ENCODE data around the gene ADAT1. TPM values are rescaled to one million over a fixed set of nuclear protein-coding genes. Genes with fewer than 3 reads are reported as not detected.
A peak's percentile ranks its signal among the peaks of the same experiment; 100 is the strongest.

The ADAT1 gene
- polyA plus RNA-seq, 1 of the 3 experiments (the other 2 are of a cell fraction) = 51.1 TPM

GRCh38 chr16:75550211-75550662 is 72.8 kb downstream of the ADAT1 start:
- Histone ChIP-seq H3F3A (replicated peaks; ENCODE audit: insufficient read depth) (peaks cover 6% of the 10 kb centered on the region), H3K9me3 (no peaks in the 10 kb centered on the region), H4K20me1 (ENCODE audit: insufficient read depth) (no peaks in the 10 kb centered on the region), H3K27ac (ENCODE audit: low read depth in 2 of 2, low read length in 1 of 2) (no peak overlapping the region), H3K9me2 (no peaks in the 10 kb centered on the region), H3K27me3 (ENCODE audit: insufficient read depth) (no peaks in the 10 kb centered on the region), H3K4me3 (ENCODE audit: low read depth in 2 of 2, low read length in 1 of 2) (no peak overlapping the region), H3K4me2 (no peak overlapping the region), H2AFZ (ENCODE audit: low read depth) (no peak overlapping the region), H3K79me2 (ENCODE audit: insufficient read depth) (peaks cover 8% of the 10 kb centered on the region; the same call in 1 of the 2 replicates), H3K4me1 (ENCODE audit: control insufficient read depth in 1 of 2, insufficient read depth in 2 of 2, low read depth in 1 of 2, low read length in 1 of 2) (no peaks in the 10 kb centered on the region; a peak in 1 of 4 replicates), H3K9ac (no peak overlapping the region), H3K36me3 (replicated peaks in 1 of 2; ENCODE audit: control insufficient read depth in 1 of 2, insufficient read depth in 2 of 2, low read length in 1 of 2) (no peaks in the 10 kb centered on the region)
- ChIA-PET CTCF (interaction anchor here (0.7 to 3.4 kb wide), 10 partner anchors 9 to 85 kb away, joined by 3 to 17 read pairs (median 4); partner anchors contain the start of genes CHST5 and GABARAPL2), POLR2A (no interaction called here)
- DNase-seq = no peak
- 96% methylated on average over 5 of the region's 7 CpGs for WGBS (ENCODE audit: low lambda C conversion rate)
- peak; percentile 35; the same call in 1 of the 2 replicates for TF ChIP-seq SMC3 (IDR thresholded peaks at IDR 0.05; ENCODE audit: low read depth, low read length)
- TF ChIP-seq IRF3 (IDR thresholded peaks at IDR 0.05; ENCODE audit: low read depth, low read length) = no peak
- peak; percentile 51 for TF ChIP-seq RAD21 (IDR thresholded peaks at IDR 0.05; ENCODE audit: low read length)
- TF ChIP-seq TAF1 (IDR thresholded peaks at IDR 0.05; ENCODE audit: borderline replicate concordance, low read depth, low read length) = no peak
- TF ChIP-seq CTCF (IDR thresholded peaks at IDR 0.05) = peak; percentile 45; the same call in 1 of the 2 replicates
- TF ChIP-seq MEF2A (IDR thresholded peaks at IDR 0.05; ENCODE audit: borderline replicate concordance, low read depth) = no peak
- TF ChIP-seq GABPA (IDR thresholded peaks at IDR 0.05; ENCODE audit: low read depth) = no peak
- no peak for TF ChIP-seq JUND (IDR thresholded peaks at IDR 0.05)
- TF ChIP-seq FOXM1 (IDR thresholded peaks at IDR 0.05; ENCODE audit: low read depth) = no peak
- no peak for TF ChIP-seq NFIC (IDR thresholded peaks at IDR 0.05; ENCODE audit: borderline replicate concordance)
- TF ChIP-seq USF2 (IDR thresholded peaks at IDR 0.05; ENCODE audit: borderline replicate concordance, low read depth, low read length) = no peak
- TF ChIP-seq ZBTB33 (IDR thresholded peaks at IDR 0.05; ENCODE audit: borderline replicate concordance, low read depth) = no peak
- no peak for TF ChIP-seq GATA2 (CRISPR knock-in tag; IDR thresholded peaks at IDR 0.05)
- TF ChIP-seq ELF1 (IDR thresholded peaks at IDR 0.05) = no peak
- TF ChIP-seq MAX (IDR thresholded peaks at IDR 0.05; ENCODE audit: low read depth) = no peak
- no peak for TF ChIP-seq RXRA (IDR thresholded peaks at IDR 0.05; ENCODE audit: borderline replicate concordance, low read depth)
- no peak for TF ChIP-seq TCF12 (IDR thresholded peaks at IDR 0.05)
- no peak for TF ChIP-seq REST (IDR thresholded peaks at IDR 0.05; ENCODE audit: low read depth, low read length)
- TF ChIP-seq EP300 (IDR thresholded peaks at IDR 0.05; ENCODE audit: borderline replicate concordance in 1 of 2, low read depth in 1 of 2, low read length in 1 of 2) = no peak
- TF ChIP-seq RFX5 (IDR thresholded peaks at IDR 0.05; ENCODE audit: low read length) = no peak
- no peak for TF ChIP-seq NRF1 (IDR thresholded peaks at IDR 0.05; ENCODE audit: low read depth, low read length)
- no peak for TF ChIP-seq PBX3 (IDR thresholded peaks at IDR 0.05)
